MM.1S (cell line): ENCODE results near the gene OSMR.

ENCODE experiments used
- CTCF ChIP-seq: fragments of 300-600 bp; sonication (generic); IDR thresholded peaks from 2 replicates; pipeline ENCODE4 v1.5.1; 2016; ENCODE audit warnings: antibody characterized with exemption, low read length, mixed read lengths
- EZH2 ChIP-seq: fragments of 300-600 bp; sonication (generic); optimal IDR thresholded peaks from 2 replicates; pipeline ENCODE3; 2017; ENCODE audit warnings: low read depth, mild to moderate bottlenecking, antibody characterized with exemption, low read length, mixed read lengths
- EZH2phosphoT487 ChIP-seq: fragments of 300-600 bp; sonication (generic); IDR thresholded peaks from 2 replicates; pipeline ENCODE4 v1.6.1; 2018; ENCODE audit warnings: antibody characterized with exemption, low read length

- TF ChIP-seq CTCF (no peak), EZH2 (no peak), EZH2phosphoT487 (no peak)
Measured at GRCh38 chr5:38878391-38879077, 32.7 kb downstream of the OSMR start.
